Regular cardiac myocyte (primary cell): Measurements from ENCODE around the gene FOXJ3. TPM values are rescaled to one million over a fixed set of nuclear protein-coding genes. Genes with fewer than 3 reads are reported as not detected.

ENCODE experiments used
- total RNA-seq: library from RNA; depleted of rRNA; stranded (reverse); fragments of >200 nt; gene quantifications from 2 replicates; pipeline ENCODE4 v1.2.3, GENCODE V29; 2014

Gene FOXJ3
- 10.4 and 23.4 TPM in 2 replicates for total RNA-seq

DNA sequence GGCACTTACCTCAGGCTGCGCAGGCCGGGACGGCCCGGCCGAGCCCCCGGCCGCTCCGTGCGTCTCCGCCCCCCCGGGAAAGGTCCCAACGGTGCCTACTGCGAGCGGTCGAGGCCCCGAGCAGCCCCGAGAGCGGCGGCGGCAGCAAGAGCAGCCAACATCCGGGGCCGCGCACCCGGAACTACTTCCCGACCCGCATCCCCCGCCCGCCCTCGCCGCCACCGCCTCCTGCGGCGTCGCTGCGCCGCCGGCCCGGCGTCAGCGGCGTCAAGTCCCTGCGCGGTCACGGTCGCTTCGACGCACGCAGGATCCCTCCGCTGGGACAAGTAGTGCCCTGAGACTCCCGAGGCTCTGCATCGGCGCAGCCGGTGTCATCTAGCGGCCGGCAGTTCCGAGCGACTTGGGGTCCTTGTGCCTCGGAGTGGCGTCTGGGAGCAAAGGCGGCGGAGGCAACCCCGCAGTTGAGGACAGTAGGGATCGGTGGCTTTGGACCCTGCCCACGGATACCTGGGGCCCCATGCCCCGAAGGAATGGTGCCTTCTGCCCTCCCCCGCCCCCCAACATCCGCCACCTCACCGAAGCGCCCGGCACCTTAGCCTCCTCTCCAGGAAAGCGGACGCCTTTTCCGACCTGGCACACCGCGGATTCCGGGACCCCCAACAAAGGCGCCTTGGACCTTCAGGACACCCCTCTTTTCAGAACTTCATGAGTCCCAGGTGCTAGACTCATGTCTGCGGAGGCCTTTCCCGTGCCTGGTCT, at the start of gene FOXJ3:
Gene FOXJ3, minus strand, starts transcription at position 186 of the 759 bp plus-strand sequence. CDS start 24,142 bp downstream, outside the sequence.

DNA sequence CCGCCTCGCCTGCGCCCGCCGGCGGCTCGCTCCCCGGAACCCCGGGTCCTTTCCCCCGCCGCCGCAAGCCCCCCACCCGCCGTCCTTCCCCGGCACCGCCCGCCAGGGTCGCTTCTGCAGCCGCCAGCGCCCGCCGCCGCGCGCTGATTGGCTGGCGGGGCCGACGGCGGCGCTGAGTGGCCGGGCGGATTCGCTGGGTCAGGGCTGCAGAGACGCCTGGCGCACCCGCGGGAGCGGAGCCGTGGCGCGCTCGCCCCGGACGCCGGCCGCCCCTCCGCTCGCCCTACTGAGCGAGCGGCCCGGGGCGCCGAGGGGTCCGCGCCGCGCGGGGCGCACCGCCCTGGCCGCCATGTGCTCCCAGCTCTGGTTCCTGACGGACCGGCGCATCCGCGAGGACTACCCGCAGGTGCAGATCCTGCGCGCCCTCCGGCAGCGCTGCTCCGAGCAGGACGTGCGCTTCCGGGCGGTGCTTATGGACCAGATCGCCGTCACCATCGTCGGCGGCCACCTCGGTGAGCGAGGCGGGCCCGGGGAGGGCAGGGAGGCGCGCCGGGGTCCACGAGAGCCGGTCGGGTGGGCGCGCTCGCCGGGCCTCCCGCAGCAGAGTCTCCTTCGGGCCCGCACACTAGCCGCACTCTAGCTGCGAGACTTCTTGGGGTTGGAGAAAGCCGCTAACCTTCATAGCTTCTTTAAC, 45.7 kb upstream of the FOXJ3 start, which contains the start of gene RIMKLA:
Gene RIMKLA, plus strand, starts transcription at position 207 of the 694 bp plus-strand sequence. Its CDS starts 143 bp downstream, at position 350.

DNA sequence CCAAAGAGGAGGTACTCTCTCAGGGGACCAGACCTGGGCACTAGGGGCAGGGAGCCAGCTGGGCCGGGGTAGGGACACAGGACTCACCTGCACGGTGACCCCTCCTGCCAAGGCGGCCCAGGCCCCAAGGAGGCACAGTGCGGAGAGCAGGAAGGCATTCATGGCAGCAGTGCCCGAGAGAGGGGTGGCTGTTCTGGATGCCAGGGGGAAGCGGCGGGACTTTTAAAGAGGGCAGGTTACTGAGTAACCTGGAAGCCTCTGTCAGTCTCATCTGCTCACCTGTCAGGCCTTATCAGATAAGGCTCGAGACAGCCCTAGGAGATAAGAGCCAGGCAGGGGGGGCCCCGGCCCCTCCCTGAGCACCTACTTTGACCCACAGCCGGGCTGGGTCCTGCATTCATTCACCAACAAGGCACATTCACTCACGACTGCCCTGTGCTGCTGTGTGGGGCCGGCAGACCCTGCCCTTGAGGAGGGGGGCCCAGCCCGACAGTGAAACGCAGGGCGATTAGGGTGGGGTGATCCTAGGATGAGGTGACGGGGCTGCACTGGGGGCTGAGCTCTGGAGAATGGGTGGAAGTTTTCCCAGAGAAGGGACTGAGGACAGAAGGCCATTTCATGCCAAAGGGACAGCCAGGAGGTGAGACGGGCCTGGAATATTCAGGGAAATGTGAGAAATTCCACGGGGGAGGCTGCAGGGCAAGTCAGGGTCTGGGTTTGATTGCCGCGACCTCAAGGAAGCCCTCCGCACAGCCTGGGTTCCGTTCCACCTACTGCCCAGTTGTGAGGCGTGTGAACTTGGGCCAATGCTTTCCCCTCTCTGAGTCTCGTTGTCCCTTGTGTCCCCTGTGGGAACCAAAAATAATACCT, 170.2 kb downstream of the FOXJ3 start, which contains the start of gene GUCA2A:
Gene GUCA2A, minus strand, starts transcription at position 195 of the 870 bp plus-strand sequence. Its CDS starts 33 bp downstream, at position 162.

DNA sequence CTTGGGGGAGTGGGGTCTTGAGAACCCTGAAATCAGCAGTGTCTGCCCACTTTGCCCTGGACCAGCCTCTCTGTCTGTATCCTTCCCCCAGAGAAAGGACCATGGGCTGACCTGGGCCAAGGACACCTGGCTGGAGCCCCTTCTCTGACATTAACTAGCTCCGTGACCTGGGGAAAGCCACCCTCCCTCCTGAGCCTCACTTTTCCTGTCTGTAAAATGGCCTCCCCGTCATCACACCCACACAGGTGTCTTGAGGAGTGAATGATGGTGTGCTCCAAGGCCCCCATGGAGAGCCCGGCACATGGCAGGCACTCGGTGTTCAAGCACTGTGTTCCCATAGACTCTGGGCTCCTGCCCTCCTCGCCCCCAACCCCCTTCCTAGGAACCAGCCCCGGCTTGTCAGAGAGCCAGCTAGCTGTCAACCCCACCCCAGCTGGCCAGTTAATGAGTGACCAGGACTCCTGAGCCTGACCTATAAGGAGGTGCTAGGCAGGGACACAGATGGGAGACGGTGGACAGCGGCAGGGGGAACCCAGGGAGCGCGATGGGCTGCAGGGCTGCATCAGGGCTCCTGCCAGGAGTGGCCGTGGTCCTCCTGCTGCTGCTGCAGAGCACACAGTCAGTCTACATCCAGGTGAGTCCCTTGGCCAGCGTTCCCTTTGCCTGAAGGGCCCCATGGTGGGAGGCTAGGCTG, 182.0 kb downstream of the FOXJ3 start, which contains the start of gene GUCA2B:
Gene GUCA2B, plus strand, starts transcription at position 504 of the 694 bp plus-strand sequence. Its CDS starts 41 bp downstream, at position 545.

Other genes with a start within 250 kb of the FOXJ3 start
- gene GUCA2B, start 181.8 kb downstream of the FOXJ3 start, total RNA-seq: not detected in 2 replicates
- gene GUCA2A, start 170.5 kb downstream of the FOXJ3 start, total RNA-seq: not detected in 2 replicates
- gene RIMKLA, start 45.6 kb upstream of the FOXJ3 start, total RNA-seq: under 0.01 and 0.28 TPM in 2 replicates
- gene ZMYND12, start 120.8 kb upstream of the FOXJ3 start, total RNA-seq: 0.38 and 1.4 TPM in 2 replicates
- gene PPCS, start 121.3 kb upstream of the FOXJ3 start, total RNA-seq: 52.7 and 59.5 TPM in 2 replicates
- gene CCDC30, start 128.1 kb upstream of the FOXJ3 start, total RNA-seq: 0.96 and 1.4 TPM in 2 replicates